ENCODE data around the gene TMED8.
"Not testable (repeated sequence)": the region's sequence is repeated elsewhere in the genome, so short reads cannot be mapped to it uniquely, and the experiment has no call there.

GRCh38 chr14:77415403-77416030 is 38.6 kb upstream of the TMED8 start:
- not testable (repeated sequence) for TF ChIP-seq CTCF (IDR thresholded peaks at IDR 0.05); ZFX (IDR thresholded peaks at IDR 0.05; ENCODE audit: borderline replicate concordance)
